ENCODE data around the gene TNN.
"Not testable (repeated sequence)": the region's sequence is repeated elsewhere in the genome, so short reads cannot be mapped to it uniquely, and the experiment has no call there.

The TNN gene

DNA sequence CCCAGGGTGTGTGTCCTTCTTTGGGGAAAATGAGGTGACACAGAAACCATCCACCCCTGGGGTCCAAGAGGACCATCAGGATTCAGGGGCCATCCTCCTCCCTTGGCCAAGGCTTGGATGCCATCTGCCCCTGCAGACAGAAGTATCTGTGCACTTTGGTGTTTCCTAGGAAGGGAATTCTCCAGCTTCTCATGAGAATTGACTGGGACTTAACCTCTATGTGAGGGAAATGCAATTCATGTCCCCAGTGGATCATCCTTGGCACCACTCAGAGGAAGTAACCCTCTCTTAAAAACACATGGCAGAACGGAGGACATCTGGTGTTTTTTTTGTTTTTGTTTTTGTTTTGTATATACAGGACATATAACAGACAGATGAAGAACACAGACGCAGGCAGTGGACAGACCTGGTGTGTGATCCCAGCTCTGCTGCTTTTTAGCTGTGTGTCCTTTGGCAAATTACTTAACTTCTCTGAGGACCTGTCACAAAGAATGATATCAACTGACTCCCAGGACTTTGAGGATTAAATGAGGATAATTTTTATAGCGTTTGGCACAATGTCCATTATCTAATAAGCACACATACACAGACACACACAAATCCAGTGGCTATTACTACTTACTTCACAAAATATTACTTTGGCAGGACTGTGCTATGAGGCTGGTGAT is 3.8 kb downstream of the TNN start:
- DNase-seq, result no peak

DNA sequence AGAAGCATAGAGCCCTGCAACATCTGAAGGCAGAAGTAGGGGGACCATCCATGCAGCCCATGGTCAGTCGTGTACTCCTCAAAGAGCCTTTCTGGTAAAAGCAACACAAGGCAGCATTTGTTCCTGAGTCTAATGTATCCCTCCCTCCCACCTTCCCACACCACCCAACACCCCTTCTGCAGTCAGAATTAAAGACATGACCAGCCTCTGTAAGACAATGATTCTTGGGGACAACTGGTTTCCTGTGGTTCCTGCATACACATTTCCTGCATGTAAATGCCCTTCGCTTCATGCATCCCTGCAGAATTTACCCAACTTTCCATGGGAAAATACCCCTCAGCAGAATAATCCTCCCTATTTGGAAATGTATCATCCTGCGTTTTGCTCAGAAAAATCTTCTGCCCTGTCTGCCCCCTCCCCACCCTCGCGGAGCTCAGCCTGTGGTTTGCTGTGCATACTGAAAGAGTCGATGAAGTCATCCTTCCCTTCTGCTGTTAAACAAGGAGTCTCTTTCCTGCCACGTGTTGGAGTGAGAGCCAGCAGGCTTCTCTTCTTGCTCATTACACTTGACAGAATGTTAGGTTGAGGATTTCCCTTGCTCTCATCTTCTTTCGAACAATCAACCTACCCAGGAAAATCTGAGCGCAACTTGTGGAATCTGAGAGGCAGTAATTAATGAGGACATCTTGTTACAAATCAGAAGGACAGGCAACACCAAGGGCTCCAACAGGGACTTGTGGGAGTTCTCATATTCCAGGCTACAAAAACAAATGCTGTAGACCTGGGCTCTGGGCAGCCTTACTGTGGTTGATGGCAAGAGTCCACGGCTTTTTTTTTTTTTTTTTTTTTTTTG is 4.7 kb downstream of the TNN start:
- DNase-seq, result peak; percentile 52

DNA sequence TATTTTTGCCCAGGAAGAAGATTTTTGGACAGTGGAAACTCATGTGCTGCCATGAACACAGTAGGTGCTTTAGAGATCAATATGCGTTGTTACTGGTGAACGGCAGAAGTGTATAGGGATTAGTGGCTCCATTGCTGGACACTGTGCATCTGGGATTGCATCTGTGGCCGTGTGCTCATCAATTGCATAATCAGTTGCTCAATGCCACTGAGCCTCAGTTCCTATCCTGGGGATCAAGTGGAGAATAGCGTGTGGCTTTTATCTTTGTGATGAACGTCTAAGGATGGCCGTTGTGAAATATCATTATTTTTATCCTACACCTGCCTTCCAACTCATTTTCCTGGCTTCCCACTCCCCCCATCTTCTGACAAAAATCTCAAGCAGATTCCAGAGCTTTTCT is 5.4 kb downstream of the TNN start:
- no peak for DNase-seq

DNA sequence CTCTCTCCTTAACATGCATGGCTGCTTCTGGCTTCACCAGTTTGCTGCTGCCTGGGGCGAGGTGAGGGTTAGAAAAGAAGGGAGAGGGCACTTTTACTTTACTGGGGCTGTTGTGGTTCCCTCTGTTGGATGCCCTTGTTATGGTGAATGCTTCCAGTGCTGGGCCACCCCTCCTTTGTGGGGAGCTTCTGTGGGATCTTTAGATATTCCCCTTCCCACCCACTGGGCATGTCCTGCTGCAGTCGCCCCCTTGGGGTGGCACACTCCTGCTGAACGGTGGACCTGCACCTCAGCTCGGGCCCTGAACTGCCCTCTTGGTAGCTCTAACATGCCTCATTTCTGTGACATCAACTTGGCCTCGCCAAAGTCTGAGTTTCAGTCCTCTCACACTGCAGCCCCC is 6.0 kb downstream of the TNN start:
- DNase-seq, result no peak

DNA sequence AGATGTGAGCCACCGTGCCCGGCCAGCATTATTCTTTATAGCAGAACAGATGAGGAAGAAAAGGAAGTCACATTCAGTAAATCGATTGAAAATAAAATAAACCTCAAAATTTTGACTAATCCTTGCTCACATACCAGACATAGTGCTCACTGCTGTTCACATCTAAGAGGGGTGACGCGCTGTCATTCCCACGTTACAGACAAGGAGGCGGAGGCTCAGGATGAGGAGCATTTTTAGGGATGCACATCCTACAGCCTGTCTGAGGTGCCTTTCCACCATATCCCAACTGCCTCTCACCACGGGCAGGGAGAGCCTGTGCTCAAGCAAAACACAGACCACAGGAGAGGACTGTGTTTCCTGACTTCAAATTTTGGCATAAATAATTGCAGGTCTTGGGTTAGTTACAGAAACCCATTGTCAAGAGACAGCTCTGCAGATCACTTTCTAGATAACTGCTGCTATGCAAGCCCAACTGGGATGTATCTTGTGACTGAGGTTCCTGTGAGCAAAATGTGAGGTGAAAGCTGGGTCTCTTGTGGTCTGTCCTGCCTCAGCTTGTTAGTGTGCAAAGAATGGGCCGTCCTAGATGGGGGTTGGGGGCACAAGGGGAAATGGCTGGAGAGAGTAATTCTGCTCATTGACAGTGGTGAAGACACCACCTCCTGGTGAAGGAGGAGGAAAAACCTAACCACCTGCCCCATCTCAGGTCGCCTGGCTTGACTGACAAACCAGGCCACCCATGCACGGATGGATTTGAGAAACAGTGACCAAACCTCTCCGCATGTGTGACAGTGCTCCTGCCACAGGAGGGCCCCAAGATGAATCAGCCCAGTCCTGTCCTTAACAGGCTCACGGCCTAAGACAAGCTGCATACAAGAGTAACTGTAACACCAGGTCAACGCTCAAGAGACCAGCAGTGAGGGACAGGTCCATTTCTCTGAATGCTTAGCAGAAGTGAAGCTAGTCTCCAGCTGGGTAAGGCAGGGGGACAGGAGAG is 8.2 kb downstream of the TNN start:
- DNase-seq, result peak; percentile 90

DNA sequence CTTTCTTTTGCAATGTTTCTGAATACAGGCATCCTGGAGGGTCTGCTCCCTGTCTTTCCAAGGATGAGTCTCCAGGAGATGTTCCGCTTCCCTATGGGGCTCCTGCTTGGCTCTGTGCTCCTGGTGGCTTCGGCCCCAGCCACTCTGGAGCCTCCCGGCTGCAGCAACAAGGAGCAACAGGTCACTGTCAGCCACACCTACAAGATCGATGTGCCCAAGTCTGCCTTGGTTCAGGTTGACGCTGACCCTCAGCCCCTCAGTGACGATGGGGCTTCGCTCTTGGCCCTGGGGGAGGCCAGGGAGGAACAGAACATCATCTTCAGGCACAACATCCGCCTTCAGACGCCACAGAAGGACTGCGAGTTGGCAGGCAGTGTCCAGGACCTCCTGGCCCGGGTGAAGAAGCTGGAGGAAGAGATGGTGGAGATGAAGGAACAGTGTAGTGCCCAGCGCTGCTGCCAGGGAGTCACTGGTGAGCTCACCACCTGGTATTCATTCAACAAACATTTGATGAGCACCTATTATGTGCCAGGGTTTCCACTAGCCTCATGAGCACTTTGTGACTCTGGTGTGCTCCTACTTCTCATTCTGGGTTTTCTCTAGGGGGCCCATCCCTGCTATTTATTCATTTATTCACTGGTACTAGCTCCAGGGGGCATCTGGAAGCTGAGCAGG is 9.9 kb downstream of the TNN start:
- no peak for DNase-seq

DNA sequence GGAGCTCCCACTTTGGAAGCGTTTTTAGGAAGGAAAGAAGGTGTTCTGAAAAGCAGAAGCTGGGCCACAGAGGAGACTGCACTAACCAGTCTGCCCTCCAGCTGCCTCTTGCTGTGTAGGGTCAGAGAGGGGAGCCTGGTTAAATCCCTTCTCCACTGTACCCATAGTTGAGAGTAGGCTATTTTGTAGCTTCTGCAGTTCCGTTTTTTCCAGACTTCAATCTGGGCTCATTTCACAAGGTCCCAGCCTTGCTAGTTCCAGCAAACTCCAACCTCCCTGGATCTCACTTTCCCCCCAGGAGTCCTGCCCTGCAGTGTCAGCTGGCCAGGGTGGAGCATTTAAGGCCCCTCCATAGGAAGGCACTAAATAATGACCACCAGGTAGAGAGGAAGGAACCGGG is 11.0 kb downstream of the TNN start:
- no peak for DNase-seq

DNA sequence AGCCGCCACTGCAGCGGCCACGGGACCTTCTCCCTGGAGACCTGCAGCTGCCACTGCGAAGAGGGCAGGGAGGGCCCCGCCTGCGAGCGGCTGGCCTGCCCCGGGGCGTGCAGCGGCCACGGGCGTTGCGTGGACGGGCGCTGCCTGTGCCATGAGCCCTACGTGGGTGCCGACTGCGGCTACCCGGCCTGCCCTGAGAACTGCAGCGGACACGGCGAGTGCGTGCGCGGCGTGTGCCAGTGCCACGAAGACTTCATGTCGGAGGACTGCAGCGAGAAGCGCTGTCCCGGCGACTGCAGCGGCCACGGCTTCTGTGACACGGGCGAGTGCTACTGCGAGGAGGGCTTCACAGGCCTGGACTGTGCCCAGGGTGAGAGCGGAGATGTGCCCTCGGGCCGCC is 11.7 kb downstream of the TNN start:
- no peak for DNase-seq

DNA sequence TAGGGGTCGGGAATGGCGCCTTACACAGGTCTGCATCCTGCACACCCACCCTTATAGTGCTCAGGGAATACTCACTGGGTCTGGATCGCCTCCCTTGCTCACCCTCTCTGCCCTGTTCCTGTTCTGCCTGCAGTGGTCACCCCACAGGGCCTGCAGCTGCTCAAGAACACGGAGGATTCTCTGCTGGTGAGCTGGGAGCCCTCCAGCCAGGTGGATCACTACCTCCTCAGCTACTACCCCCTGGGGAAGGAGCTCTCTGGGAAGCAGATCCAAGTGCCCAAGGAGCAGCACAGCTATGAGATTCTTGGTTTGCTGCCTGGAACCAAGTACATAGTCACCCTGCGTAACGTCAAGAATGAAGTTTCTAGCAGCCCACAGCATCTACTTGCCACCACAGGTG is 12.4 kb downstream of the TNN start:
- DNase-seq, result no peak

DNA sequence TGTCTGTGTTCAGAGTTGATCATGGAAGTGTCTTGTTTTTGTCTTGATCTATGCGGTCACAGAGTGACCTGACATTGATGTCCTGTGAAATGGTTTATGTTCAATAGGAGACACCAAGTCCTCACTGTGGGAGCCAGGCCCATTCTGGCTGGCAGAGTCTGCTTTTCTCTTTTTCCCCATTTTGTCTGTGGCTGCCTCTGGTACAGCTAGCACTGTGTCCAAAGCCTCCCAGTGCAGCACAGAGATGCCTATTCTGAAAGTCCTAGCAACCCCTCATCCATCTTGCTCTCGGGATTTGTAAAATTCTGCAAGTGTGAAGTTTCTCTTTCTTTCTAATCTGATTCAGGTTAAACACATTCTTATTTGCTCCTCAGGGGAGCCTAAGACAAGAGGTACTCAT is 14.3 kb downstream of the TNN start:
- DNase-seq, result no peak

DNA sequence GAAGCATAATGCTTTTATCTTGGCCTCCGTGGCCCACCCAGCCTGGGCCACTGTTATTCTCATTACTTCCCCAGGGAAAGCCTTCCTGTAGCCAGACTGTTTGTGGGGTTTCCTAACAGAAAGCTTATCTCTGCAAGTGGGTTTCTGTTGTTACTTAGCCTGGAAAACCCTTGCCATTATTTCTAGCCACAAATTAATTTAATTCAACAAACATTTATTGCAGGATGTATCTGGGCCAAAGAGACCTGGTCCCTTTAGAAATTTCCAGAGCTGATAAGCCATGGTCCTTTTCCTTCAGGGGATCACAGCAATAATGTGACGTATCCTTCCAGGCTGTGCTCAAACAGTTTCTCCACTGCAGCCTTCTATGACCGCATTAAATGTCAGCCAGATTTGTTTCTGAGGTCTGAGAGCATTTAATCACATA is 20.9 kb downstream of the TNN start:
- no peak for DNase-seq

DNA sequence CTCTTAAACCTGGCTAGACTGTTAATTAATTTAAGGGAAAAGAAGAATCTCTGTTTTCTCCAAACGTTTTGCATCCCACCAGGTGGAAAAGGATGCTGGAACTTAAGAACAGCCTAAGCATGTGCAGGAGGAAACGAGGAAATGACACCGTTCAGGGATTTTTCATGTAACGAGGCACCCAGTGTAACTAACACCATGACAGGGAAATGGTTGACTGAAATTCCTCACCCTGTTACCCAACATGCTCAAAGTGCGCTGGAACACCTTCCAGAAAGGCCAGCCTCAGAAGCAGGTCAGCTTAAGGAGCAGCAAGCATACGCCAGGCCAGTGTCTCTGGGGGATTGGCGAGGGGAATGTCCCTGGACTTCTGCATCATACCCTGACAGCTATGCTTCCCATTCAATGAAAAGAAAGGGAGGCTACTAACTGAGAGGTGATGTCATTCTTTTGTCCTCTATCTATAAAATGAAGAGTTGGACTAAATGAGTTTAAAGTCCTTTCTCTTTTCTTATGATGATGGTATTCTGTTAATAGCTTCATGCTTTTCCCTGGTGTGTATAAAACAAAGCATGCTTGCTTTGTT is 21.6 kb downstream of the TNN start:
- no peak for DNase-seq

DNA sequence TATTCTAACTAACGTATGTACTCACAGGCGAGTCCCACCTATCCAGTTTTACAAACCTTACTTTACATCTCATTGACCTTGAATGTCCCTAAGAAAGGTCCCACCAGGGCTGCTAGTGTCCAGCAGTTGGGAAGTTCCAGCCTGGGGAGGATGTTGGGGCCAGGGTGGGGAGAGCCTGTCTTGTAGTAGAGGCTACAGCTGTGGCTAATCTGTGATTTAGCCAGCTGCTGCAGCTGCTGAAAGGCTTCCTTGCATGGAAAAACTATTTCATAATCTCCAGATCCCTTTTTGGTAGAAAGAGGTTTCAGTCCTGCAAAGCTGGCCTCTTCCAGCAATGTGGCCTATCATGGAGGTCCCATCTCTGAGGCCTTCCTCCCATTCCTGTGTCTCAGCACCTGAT is 23.1 kb downstream of the TNN start:
- DNase-seq, result no peak

DNA sequence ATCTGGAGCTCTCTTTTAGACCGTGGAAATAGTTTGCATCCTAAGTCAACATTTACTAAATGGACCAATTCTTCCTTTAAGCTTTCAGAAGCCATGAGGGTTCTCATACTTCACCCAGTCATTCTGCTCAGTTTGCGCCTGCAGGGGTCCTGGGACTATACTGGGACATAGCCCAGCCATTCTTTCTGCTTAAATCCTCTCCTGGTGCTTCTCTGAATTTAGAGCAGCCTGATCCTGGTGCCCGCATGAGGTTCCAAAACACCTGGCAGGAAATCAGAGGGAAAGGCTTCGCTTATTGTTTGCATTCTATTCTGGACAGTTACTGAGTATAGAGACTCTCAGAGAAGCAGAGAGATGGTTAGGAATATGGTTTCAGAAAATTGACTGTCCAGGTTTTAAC is 27.0 kb downstream of the TNN start:
- DNase-seq, result no peak

DNA sequence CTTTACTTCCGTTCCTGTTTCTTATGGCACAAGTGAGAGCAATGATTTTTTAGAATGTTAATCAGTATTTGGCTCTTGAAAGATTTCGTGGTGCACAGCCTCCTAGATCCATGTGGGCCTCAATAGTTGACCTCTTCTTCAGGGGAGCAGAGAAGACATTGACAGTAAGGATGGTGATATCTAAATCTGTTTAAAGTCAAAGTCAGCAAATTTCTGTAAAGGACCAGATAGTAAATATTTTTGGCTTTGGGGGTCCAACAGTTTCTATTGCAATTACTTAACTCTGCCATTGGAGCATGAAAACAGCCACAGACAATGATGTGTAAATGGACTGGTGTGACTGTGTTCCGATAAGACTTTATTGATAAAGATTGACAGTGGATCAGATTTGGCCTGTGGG is 27.4 kb downstream of the TNN start:
- DNase-seq, result no peak

DNA sequence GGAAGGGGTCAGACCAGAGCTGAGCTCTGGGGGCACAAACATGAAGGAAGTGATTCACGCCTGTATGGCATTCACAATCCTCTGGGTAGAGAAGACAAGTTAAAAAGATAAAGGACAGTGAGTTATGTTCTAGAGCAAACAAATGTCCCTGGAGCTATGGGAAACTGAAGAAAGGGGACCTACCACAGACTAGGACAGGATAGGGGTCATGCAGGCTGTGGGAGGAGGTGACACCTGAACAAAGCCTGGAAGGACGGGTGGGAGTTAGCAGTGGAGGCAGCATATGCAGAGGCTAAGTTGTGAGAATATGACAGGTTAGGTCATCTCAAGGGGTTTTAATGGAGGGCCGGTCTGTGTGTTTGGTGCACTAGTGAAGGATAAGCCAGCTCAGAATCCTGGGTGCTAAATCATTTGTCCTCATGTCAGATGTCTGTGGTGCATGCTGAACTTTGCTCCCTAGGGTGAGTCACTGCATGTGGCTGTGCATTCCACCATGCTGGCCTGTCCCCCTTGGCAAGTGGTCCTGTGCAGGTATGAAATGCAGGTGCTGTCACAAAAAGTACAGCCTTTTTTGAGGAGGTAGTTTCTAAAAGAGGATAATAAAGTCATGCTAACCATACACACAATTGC is 28.5 kb downstream of the TNN start:
- no peak for DNase-seq

DNA sequence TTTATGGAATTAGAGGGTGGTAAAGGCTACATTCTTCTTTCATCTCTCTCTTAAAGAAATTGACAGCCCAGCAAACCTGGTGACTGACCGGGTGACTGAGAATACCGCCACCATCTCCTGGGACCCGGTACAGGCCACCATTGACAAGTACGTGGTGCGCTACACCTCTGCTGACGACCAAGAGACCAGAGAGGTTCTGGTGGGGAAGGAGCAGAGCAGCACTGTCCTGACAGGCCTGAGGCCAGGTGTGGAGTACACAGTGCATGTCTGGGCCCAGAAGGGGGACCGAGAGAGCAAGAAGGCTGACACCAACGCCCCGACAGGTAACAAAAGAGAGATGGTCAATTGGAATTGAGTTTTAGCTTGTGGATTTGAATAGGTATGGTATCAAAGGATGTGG is 29.7 kb downstream of the TNN start:
- DNase-seq, result no peak

DNA sequence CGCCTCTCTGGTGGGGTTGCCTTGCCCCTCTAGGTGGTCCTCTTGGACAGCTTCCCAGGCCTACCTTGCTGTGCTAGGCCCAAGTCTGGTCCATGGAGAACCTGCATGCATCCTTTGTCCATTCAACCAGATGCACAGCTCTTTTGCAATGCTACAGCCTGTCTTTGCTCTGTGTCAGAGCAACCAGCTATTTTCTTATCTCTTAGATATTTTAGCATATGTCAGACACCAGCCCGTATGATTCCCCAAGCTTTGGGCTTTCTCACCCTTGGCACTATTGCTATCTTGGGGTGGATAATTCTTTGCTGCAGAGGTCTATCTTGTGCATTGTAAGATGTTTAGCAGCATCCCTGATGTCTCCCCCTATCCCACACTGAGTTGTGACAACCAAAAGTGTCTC is 32.3 kb downstream of the TNN start:
- no peak for DNase-seq

DNA sequence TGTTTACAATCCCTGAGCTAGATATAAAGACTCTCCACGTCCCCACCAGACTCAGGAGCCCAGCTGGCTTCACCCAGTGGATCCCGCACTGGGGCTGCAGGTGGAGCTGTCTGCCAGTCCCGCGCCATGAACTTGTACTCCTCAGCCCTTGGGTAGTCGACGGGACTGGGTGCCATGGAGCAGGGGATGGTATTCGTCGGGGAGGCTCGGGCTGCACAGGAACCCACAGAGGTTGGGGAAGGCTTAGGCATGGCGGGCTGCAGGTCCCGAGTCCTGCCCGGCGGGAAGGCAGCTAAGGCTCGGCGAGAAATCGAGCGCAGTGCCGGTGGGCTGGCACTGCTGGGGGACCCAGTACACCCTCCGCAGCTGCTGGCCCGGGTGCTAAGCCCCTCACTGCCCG is 34.5 kb downstream of the TNN start:
- not testable (repeated sequence) for DNase-seq

DNA sequence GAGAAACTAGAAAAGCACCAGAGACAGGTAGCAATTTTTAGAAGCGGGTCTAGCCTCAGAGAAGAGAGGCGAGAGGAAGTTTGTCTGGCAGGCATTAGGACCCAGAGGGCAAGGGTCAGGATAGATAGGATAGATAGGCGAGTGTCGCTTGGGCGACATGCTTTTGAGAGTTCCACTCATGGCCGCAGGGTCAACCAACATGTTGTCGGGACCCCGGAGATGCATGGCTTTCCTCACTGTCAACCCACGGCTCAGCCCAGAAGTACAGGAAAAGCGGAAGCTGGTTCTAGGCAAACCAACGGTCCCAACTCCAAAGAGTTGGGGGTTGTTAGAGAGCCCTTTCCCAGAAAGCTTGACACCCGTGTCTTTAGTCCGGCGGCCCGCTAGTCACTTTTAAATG is 38.9 kb downstream of the TNN start:
- DNase-seq, result not testable (repeated sequence)

DNA sequence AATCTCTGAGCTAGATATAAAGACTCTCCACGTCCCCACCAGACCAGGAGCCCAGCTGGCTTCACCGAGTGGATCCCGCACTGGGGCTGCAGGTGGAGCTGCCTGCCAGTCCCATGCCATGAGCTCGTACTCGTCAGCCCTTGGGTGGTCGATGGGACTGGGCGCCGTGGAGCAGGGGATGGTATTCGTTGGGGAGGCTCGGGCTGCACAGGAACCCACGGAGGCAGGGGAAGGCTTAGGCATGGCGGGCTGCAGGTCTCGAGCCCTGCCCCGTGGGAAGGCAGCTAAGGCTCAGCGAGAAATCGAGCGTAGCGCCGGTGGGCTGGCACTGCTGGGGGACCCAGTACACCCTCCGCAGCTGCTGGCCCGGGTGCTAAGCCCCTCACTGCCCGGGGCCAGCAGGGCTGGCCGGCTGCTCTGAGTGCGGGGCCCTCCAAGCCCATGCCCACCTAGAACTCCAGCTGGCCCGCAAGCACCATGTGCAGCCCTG is 40.7 kb downstream of the TNN start:
- DNase-seq, result not testable (repeated sequence)

DNA sequence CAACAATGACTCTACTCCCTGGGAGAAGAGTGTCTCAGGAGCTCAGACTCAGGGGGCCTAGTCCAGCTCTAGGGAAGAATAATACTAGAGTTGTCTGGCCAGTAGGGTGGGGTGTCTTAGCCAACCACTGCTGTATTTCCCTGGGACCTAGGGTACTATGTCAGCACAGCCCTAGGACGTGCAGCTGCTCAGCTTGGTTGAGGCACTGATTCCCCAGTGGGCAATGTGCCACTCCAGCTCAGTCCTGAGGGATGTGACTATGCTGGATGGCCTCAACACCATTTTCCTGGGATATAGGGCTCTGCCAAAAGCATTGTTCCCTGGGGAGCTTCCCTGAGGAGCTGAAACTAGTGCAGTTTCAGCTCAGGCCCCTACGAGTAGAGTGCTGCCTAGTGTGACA is 47.4 kb downstream of the TNN start:
- no peak for DNase-seq

All from KG1 (cell line).